ENCODE data around the gene ENO1. TPM values are rescaled to one million over a fixed set of nuclear protein-coding genes. Genes with fewer than 3 reads are reported as not detected.

The ENO1 gene
- total RNA-seq, 4 donors from 2014 or later: 390 to 481 (median 441) TPM

DNA sequence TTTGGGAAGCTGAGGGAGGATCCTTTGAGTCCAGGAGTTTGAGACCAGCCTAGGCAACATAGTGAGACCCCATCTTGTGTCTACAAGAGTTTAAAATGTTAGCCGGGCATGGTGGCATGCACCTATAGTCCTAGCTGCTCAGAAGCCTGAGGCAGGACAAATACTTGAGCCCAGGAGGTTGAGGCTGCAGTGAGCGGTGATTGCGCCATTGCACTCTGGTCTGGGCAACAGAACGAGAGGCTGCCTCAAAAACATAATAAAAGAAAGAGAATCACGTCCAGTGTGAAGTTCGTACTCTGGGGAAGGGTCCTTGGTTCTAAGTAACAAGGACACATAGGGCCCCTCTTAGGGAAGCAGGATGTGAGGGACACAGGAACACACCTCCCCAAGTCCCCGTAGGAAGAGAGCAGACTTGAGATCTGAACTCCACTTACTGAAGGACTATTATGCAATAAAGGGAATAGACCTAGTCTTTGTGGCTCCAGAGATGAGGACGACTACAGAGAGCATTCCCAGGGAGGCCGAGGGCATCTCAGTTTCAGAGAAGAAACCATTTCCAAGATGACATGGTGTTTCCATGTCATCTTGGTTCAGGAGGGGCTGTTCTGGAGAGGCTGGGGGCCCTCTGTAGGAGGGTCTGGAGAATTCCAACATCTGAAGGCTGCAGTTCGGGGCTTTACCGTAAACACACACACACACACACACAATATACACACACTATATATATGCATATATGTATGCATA is 10.8 kb upstream of the ENO1 start:
- TF ChIP-seq, protein P1, sequence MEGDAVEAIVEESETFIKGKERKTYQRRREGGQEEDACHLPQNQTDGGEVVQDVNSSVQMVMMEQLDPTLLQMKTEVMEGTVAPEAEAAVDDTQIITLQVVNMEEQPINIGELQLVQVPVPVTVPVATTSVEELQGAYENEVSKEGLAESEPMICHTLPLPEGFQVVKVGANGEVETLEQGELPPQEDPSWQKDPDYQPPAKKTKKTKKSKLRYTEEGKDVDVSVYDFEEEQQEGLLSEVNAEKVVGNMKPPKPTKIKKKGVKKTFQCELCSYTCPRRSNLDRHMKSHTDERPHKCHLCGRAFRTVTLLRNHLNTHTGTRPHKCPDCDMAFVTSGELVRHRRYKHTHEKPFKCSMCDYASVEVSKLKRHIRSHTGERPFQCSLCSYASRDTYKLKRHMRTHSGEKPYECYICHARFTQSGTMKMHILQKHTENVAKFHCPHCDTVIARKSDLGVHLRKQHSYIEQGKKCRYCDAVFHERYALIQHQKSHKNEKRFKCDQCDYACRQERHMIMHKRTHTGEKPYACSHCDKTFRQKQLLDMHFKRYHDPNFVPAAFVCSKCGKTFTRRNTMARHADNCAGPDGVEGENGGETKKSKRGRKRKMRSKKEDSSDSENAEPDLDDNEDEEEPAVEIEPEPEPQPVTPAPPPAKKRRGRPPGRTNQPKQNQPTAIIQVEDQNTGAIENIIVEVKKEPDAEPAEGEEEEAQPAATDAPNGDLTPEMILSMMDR (IDR thresholded peaks at IDR 0.05; ENCODE audit: low read depth): no peak

DNA sequence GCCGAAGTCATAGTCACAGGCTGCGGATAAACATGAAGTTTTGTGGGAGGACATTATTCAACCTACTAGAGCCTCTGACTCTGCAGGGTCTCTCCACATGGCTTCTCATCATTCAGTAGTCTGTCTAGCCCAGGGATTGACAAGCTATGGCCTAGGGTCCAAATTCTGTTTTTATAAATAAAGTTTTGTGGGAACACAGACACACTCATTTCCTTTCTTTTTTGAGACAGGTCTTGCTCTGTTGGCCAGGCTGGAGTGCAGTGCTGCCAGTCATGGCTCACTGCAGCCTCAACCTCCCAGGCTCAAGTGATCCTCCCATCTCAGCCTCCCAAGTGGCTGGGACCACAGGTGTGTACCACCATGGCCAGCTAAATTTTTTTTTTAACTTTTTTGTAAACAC is 8.1 kb upstream of the ENO1 start:
- TF ChIP-seq, protein P1 (IDR thresholded peaks at IDR 0.05; ENCODE audit: low read depth): no peak

DNA sequence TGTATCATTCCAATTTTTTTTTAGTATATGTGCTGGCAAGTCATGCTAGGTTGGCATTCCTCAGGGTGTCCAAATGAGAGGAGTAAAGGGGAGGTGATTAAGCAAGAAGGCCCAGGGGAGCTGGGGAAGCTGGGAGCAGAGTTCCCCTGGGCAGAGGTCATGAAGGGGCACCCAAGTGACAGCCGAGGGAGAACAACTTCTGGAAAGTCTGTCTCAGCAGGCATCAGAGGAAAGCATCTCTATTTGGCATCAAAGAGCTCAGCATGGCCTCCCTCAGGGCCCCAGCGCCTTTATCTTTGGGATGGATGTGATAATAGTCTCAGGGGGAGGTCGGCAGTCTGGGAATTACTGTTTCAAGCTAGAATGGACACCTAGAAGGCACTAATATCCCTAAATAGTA is 5.0 kb upstream of the ENO1 start:
- TF ChIP-seq, protein P1 (IDR thresholded peaks at IDR 0.05; ENCODE audit: low read depth): no peak

DNA sequence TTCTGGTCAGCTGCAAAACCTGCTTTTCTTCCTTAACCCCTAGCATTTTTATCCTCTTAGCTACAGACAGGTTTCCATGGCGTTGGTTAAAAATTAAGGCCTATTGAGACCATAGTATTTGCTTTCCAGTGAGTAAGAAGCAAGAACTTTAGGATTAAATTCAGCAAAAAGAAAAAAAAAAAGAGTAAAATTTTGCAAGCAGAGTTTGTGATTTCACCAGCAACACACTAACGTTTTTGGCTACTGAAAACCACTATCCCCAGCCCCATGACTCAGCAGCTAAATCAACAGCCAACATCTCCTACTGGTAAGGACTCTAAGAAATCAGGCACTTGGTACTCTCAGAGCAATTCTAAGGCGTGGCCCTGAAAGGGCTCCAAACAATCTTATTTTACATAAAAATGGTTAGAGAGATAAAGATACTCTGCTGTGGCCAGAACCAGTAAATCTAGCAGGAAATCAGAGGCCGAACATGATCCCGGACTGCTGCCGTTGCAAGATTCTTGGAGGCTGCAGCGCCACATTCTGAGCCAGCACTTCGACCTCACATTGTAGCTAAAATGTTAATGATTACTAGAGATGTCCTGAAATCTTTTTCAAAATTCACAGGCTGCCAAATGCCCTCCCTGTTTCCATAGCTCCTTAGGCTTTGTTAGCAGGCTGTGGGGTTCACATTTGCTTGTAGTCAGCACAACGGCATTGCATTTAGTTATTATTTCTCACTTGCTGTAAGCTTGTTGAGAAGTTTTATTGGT is 1.6 kb upstream of the ENO1 start:
- TF ChIP-seq, protein P1 (IDR thresholded peaks at IDR 0.05; ENCODE audit: low read depth): no peak

DNA sequence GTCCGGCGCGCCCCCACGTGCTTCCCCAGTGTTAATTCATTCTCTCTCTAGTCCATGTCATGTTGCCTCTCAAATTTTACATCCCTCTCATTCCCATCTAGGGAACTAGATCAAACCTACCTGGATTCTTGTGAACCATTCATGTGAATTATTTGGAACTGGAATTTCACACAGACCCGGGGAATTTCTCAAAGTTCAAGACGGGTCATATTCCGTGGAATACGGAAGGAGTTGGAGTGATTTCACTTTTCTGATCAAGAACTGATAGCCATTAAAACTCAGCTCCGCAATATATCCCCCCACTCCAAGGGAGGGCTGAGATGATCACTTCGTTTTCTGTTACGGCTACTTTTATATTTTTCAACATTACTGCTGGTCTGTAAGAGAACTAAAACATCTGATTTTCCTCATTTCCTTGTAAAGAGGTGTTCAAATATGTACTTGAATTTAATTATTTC is 1.0 kb upstream of the ENO1 start:
- TF ChIP-seq, protein P1 (IDR thresholded peaks at IDR 0.05; ENCODE audit: low read depth): no peak

DNA sequence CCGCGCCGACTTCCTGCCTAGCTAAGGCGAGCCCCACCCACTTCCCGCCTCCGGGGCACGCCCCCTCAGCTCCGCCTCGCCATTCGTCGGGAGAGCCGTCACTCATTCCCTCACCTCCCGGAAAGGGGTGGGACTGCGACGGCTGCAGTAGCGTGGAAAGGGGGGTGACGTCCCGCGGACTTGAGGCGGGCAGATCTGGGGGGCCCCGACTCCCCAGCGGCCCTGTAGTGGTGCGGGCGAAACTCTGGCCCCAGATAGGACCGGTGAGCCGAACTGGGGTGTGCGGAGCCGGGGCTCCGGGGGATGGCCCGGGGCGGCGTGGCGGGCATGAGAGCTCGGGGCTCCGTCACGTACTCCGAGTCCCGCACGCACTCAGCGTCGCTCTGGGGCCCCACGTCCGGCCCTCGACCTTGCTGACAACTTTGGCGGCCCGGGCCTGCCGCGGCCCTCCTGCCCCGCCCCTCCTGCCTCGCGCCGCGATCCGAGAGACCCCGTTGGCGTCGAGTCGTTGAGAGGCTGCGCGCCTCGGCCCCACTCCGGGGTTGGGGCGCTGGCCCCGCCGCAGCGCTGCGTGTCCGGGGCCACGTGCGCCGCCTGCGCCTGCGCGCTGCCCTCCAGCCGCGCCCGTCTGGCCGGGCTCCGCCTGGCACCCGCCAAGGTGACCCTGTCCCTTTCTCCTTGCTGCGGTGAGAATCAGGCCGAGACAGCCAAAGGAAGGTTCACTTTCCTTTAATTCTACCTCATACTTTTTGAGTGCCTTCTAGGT is 395 bp upstream of the ENO1 start:
- TF ChIP-seq, protein P1 (IDR thresholded peaks at IDR 0.05; ENCODE audit: low read depth): no peak

DNA sequence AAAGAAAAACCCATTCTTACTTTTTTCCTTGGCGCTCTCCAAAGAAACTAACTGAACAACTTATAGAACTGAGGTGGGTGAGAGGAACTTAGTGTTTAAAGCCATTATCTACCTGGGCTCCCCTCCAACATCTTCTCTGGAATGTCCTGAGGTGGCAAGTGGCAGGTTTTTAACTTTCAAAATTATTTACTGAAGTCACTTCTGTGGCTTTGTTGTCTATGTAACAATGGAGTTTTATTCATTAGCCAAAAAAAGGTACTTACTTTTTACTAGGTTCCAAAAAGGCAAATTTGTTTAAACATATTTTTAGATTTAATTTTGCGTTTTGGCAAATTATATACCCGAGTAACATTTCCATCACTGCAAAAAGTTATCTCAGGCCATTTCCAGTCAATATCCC is 2.4 kb downstream of the ENO1 start:
- TF ChIP-seq, protein P1 (IDR thresholded peaks at IDR 0.05; ENCODE audit: low read depth): no peak

All from subcutaneous adipose tissue (tissue), 4 donors.